A549 treated with AZD9567 at 1 μM for 4 hours (cell line): ENCODE data around the gene SMCO4. TPM values are rescaled to one million over a fixed set of nuclear protein-coding genes. Genes with fewer than 3 reads are reported as not detected.

Experiments
- total RNA-seq: library from RNA; stranded (reverse); fragments of 200-300 nt; extraction: Qiagen RNA extraction; gene quantifications from 5 replicates; pipeline ENCODE4 v1.2.3, GENCODE V29; 2022; ENCODE audit not compliant: insufficient read depth

The SMCO4 gene
- 13.5 to 19.2 TPM (median 17.0 TPM) in 5 replicates for total RNA-seq

GRCh38 chr11:93543292-93543977 is at the start of gene SMCO4:
SMCO4 (minus strand) TSS chr11:93543391; CDS start chr11:93479189, 64,202 bp downstream.

Other genes with a start within 250 kb of the SMCO4 start
- gene DEUP1, start 212.6 kb downstream of the SMCO4 start, total RNA-seq = not detected in 5 replicates
- 4.9 to 6.5 TPM (median 6.4 TPM) in 5 replicates for gene CEP295, start 118.3 kb upstream of the SMCO4 start, total RNA-seq
- 93.0 to 105 TPM (median 100 TPM) in 5 replicates for gene TAF1D, start 198.1 kb upstream of the SMCO4 start, total RNA-seq
- gene C11orf54, start 198.3 kb upstream of the SMCO4 start, total RNA-seq = 10.2 to 20.0 TPM (median 11.0 TPM) in 5 replicates
- gene MED17, start 240.9 kb upstream of the SMCO4 start, total RNA-seq = 21.3 to 24.9 TPM (median 22.7 TPM) in 5 replicates